ENCODE data around the gene PTPN1.
A peak's percentile ranks its signal among the peaks of the same experiment; 100 is the strongest.
"Not testable (repeated sequence)": the region's sequence is repeated elsewhere in the genome, so short reads cannot be mapped to it uniquely, and the experiment has no call there.

The PTPN1 gene

DNA sequence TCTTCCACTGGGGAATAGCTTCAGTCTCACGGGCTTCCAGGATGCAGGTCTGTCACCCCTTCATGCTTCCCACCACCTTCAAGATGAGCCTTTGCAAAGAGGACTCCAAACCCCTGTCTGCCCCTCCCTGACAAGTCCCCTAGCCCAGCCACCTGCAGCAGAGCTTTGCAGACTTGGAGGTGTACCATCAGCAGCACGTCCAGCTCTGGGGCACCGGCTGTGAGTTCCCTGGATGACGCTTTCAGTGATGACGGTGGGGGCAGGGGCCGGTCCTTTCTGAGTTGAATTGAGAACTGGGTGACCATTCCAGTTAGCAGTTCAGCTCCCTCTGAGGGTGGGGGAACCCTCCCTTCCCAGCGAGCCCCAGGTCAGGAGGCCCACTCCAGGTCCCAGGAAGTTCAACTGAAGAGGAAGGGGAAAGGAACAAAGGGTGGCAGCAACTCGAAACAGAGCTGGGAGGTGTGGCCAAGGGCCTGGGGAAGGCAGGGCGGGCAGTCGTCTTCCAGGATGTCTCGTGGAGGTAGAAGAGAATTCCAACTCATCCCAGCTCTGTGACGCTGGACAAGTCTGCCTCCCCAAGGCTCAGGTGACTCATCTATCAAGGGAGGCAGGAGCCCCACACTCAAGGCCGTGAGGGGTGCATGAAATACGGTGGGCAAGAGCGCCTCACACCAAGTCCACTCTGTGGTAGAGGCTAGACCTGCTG, 86.0 kb downstream of the PTPN1 start:
- DNase-seq, result no peak

DNA sequence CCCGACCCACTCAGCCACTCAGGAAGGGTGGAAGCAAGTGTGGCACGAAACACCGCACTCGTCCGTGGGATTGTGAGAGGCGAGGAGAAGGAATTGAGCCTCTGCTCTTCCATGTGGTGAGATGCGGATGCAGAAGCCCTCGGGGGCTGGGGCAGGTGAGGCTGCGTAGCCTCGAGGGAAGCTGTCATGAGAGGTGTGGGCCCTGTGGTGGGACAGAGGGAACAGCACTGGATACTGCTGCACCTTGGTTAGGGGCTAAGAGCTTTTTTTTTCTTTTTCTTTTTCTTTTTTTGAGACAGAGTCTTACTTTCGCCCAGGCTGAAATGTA, 86.5 kb downstream of the PTPN1 start:
- no peak for DNase-seq

DNA sequence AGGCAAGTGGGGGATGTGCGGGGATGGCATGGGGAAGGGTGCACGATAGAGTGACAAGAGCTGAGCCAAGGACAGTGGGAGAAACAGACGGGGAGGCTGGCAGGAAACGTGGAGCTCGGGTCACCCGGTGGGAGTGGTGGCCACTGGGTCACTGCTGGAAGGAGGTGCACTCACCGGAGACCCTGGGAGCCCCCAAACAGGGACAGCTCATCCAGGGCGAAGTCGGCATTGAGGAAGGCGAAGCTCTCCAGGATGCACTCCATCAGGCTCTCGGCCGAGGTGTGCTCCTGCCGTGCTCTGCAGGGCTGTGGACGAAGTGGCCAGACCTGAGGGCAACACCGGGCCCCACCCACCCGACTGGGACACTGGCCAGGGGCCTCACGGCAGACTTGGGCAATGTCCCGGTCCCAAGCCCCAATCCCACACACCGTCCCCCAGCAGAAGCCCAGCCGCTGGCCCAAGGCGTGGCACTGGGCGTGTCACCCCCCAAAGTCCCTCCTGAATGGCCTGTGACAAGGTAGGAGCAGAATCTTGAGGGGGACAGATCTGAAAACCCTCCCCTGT, 87.3 kb downstream of the PTPN1 start:
- no peak for DNase-seq

DNA sequence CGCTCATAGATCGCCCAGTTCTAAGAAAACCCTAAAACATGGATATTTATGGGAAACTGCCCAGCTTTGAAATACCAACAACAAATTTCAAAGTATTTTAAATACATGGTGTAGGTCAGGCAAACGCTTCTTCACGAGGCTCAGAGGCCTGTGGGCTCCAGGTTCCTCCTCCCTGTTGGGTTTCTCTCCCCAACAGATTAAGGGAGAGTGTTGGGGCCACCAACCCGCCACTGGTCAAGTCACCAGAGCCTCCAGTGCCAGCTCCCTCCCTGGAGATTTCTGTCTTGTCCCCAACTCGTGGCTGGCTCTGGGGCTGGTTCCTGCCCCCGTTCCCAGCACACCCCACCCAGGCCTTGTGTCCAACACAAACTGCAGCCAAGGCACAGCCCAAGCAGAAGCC, 87.9 kb downstream of the PTPN1 start:
- no peak for DNase-seq

DNA sequence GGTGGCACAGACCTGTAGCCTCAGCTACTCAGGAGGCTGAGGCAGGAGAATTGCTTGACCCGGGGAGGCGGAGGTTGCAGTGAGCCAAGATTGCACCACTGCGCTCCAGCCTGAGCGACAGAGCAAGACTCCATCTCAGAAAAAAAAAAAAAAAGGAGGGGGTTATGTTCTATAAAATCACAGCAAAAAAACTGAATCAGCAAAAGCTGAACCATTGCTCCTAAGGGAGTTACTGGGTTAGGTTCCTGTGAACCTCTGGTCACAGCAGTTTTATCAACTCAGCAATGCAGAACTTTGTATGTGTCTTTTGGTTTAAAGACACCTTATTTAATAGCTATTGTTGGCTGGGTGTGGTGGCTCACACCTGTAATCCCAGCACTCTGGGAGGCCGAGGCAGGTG, 88.6 kb downstream of the PTPN1 start:
- DNase-seq, result not testable (repeated sequence)

DNA sequence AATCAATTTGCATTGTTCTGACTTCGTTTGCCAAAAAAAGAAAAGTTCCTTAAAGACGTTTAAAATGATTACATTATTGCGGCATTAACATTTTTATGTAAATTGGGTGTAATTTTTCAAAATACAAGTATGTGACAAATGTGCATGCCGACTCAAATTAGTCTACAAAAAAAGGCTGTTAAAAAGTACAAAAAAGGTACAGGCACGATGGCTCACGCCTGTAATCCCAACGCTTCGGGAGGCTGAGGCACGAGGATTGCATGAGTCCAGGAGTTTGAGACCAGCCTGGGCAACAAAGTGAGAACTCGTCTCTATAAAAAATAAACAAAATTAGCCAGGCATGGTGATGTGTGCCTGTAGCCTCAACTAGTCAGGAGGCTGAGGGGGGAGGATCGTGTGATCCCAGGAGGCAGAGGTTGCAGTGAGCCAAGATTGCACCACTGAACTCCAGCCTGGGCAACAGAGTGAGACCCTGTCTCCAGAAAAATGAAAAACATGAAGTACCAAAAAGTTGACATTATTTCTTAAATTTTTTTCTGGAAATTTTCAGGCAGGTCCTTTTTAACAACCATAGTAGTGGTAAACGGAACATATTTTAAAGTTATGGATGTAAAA, 90.2 kb downstream of the PTPN1 start:
- no peak for DNase-seq

DNA sequence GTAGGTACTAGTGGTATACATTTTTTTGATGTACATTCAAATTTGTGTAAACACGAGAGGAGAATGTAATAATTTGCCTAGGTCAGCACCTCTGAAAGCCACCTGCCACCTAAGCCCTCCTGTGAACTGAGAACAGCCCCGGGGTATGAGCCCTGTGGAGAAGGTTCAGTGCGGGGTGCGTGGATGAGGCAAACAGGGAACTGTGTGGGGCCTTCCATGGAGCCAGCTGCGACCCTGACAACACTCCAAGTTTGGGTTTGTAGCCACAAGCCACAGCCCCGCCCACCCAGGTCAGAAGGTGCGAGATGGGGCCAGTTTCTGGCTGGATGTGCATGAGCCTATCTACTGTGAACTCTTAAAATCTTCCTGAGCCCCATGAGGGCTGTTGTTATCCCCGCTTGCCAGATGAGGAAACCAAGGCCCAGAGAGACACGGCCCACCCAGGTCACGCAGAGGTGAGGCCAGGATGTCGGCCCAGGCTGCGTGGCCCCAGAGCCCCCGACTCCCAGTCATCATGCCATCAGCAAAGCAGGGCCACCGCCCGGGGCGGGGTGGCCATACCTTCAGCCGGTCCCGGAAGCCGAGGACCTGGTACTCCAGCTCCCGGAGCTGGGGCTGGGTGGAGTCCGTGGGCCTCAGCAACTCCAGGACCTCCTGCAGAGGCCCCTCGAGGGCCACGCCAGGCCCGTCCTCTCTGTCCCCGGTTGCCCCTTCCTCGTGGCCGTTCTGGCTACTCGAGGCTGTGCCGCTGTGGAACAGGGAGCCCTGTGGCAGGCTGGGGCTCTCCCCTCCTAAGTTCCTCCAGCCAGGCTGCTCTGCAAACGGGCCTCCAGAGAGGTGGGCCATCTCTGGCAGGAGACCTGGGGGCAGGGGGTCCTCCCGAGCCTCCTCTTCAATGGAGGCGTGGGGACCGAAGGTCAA, 91.6 kb downstream of the PTPN1 start:
- DNase-seq, result no peak

DNA sequence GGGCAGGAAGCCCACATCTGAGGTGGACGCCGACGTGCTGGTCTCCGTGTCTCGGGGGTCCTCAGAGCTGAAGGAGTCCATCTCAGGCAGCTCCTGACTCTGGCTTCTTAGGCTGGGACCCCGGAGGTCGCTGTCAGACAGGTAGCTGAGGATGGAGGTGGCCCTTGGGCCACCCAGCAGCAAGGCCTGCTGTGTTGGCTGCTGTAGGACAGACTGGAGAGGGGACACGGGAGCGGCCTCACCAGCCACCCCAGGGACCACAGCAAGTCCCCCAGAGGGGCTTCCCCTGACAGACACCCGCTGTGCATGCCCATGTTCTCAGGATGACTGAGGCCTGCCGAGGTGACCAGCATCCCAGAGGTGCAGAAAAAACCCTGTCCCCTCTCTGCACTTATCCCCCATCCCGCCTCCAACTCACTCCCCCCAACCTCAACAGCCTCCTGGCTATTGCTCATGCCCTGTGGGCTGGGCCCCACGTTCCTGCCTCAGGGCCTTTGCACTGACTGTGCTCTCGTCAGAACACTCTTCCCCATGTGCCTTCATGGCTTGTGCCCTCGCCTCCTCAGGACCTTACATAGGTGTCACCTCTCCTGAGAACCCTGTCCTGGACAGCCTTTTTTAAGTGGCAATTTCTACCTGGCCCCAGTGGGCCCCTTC, 92.4 kb downstream of the PTPN1 start:
- no peak for DNase-seq

DNA sequence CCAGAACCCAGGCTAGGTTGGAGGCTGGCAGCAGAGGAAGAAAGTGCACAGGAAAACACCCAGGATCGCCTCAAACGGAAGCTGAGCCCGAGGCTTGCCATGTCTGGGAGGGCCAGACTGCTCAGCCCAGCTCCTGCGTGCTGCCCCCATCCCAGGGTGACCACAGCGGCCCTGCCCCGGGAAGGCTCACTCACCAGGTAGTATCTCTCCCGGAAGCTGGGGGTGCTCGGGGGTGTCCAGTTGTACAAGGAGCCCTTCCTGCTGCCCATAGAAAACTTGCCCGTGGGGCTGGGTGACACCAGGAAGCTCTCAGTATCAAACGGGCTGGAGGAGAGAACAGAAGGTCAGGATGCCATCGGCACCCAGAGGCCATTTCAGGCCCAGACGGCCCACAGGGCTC, 94.3 kb downstream of the PTPN1 start:
- no peak for DNase-seq

DNA sequence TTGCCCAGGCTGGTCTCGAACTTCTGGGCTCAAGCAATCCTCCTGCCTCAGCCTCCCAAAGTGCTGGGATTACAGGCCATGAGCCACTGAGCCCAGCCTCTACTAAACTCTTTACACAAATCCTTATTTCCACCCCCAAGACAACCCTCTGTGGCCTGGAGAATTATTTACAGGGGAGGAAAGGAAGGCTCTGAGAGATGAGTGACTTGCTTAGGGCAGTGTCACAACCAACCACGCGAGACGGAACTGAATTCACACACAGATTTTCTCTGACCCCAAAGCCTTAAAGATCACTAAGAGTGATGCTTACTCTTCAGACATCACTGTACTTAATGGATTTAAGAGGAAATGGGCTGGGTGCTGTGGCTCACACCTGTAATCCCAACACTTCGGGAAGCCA, 95.0 kb downstream of the PTPN1 start:
- DNase-seq, result no peak

DNA sequence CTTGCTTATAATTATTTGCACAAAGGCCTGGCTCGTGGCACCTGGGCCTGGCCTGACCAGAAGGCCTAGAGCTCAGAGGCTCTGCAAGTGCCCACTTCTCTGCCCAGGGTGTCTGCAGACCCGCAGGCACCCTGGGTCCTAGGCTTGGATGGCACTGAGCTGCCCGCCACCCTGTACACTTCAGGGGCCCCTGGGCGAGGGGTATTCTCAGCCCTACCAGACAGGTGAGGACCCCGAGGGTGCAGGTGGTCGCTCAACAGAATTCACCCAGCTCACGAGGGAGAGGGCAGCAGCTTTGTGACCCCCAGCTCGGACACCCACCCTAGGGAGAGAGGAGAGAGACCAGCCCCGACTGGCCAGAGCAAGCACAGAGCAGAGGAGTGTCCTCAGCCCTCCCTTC, 97.3 kb downstream of the PTPN1 start:
- no peak for DNase-seq

DNA sequence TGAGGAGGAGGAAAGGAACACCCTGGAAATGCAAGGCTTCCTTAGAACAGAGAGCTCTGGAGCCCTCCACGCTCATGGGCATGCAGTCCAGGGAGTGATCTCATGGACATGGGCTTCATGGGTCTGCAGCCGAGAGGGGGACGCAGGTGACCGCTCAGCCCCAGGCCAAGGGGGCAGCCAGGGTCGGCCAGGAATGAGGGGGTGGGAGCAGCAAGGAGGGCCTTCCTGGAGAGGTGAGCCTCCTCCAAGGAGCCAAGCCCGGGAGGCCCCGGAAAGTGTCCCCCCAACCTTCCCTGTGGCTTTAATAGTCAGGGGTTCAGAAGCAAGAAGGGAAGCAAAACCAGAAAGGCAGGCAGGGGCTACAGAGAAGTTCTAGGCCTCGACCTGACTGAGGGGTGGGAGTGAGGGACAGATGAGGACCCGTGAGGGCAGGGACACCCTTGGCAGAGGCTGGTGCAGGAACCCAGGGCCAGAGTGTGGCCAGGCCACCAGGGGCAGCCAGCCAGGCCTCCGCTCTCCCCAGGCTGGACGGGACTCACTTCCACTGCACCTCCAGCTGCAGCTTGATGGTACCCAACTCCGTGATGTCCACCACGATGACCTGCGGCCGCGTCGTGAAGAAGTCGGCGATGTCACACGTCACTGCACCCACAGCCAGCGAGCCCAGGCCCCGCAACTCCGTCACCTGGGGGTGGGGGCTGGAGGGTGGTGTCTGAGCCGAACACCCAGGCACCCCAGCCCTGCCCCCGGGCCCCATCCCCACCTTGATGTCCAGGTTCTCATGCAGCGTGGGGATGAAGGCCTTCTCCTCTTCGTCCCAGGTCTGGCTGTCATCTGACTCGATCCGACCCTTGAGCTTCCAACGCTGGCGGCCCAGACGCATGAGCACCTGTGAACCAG, 97.9 kb downstream of the PTPN1 start:
- DNase-seq, result no peak

DNA sequence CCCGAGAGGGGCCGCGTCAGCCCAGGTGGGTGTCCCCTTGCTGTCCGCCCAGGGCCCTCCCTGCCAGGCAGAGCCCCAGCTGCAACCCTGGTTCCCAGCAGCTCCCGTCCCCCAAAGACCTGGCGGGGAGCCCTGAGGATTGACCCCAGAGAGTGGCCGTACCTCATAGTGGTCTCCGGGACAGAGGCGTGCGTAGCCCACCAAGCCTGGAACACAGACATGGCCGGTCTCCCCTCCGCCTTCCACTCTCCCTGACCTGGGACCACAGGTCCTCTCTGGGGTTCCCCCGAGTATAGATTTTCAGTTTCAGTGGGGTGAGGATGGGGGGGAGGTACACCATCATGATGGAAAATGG, 98.5 kb downstream of the PTPN1 start:
- DNase-seq, result no peak

DNA sequence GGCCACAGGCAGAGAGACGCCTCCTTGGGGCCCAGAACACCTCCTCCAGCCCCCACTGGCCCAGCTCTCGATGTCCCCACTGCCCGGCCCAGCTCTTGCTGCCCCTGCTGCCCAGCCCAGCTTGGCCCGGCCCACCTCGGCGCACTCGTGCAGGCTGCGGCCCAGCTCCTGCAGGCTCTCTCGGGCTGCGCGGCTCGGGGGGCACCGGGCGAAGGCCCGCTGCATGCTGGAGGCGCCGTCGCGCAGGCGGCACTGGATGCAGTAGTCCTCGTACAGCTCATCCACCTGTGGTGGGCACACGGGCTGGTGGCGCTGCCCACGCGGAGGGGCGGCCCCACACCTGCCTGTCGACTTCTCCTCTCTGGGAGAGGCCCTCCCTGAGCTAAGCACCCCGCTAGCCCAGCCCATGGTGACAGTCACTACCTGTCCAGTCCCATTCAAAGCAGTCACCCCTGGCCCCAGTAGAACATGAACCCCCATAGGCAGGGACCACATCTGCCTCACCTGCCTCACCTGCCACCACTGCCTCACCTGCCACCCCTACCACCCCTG, 99.3 kb downstream of the PTPN1 start:
- DNase-seq, result no peak

DNA sequence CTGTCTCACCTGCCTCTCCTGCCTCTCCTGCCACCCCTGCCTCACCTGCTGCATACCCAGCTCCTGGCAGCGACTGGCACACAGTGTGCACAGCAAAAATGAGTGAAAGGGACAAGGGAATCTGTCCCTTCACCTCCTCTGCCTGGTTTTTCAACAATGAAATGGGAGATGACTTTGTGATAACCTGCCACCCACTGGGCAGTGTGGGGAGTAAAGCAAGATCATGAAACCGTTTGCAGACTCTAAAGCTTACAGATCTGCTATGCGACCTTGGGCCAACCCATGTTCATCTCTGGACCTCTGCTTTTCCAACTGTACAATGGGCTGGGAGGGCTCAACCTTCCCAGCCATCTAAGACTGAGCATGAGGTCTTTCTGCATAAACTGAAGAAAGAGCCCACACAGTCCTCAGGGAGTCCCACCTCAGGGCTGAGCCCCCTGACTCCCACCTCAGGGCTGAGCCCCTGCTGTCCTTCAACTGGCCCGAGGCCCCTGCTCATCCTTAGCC, 100.1 kb downstream of the PTPN1 start:
- peak; percentile 28 for DNase-seq

DNA sequence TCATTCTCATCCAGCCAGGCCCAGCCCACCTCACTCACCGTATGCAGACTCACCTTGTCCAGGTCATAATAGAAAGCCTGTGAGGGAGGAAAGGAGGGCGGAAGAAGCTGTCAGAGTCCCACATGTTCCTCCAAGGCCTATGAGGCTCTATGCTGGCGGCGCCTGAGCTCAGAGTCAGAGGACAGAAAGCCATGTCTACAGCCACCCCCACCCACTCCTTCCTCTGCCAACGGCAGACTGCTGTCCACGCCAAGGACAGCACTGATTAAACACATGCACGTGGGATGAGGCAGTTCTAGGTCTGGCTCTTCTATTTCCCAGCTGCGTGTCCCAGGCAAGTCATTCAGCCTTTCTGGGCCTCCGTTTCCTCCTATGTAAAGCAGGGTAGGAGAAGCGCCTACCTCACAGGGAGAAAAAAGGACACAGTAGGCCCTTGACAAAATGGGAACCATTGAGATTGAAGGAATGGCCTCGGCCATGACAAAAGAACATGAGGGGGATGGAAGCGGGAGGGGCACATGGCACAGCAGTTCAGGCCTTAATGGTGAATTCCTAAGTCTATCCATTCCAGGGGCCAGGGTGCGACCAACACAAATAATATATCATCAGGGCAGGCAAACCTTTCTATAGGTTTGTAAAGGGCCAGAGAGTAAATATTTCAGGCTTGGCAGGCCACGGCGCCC, 101.1 kb downstream of the PTPN1 start:
- DNase-seq, result no peak

DNA sequence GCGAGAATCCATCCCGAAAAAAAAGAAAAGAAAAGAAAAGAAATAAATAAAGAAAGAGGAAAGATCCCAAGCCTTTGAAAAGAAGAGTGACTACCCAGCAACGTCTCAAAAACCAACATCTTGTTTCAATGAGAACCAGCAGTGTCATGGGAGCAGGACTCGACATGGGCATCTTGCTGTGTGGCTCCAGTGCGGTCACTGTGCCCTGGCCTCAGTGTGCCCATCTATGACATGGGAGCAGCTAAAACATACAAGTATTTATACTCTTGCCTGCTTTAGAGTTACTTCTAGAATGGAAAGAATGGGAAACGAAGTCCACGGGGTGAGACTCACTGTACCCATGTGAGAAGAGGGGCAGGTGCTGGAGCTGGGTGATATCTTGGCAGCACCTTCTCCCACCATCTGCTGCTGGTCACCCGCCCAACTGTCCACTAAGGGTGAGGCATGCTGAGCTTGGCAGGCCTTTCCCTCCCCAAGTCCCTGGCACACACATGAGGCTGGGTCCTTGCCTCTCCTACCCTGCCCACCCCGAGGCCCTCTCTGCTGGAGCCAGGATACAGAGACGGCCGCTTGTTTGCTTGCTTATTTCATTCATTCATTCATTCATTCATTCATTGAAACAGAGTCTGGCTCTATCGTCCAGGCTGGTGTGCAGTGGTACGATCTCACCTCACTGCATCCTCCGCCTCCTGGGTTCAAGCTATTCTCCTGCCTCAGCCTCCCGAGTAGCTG, 103.4 kb downstream of the PTPN1 start:
- DNase-seq, result no peak

DNA sequence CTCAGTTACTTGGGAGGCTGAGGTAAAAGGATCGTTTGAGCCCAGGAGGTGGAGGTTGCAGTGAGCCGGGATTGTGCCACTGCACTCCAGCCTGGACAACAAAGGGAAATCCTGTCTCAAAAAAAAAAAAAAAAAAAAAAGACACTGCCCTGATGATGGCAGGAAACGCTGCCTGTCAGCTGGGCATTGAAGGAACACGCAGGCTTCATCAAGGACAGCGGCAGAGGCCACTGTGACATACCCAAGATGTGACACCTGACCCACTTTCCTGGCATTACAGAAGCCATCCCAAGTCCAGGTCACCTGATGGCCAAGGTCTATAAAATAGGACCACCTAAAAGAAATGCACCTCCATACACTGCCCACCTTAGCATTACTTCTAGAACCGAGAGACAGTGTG, 105.2 kb downstream of the PTPN1 start:
- DNase-seq, result no peak

DNA sequence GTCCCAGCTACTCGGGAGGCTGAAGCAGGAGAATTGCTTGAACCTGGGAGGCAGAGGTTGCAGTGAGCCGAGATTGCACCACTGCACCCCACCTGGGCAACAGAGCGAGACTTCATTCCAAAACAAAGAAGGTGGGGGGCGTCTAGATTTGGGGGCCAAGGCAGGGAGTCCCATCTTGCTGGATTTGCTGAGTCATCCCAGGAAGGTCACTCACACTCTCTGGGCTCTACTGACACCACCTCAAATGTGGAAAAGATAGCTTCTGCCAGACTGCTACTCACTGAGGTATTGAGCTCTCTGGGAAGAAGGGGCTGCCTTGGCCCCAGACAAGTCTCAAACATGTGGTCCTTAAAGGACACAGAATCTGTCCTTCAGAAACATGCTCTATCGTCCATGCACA, 106.8 kb downstream of the PTPN1 start:
- no peak for DNase-seq

DNA sequence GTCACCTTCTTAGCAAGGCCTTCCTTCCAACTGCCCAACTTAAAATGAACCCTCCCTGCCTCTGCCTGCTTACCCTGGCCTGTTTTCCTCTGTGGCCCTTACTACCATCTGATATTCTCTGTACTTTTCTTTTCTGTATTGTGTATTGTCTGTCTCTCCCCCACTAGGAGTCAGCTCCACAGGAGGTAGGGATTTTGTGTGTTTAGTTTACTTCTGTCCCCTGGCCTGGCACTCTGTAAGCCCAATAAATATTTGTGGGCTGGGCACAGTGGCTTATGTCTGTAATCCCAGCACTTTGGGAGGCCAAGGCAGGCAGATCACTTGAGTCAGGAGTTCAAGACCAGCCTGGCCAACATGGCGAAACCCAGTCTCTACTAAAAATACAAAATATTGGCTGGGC, 108.4 kb downstream of the PTPN1 start:
- no peak for DNase-seq
